Endodermal cell (in vitro differentiated cells): ENCODE data around the gene CUZD1. TPM values are rescaled to one million over a fixed set of nuclear protein-coding genes. Genes with fewer than 3 reads are reported as not detected.
A peak's percentile ranks its signal among the peaks of the same experiment; 100 is the strongest.

Experiments used
- DNase-seq: peaks from one replicate; pipeline ENCODE4 v3.0.0-alpha.2; 2017
- H3K27ac ChIP-seq: 2 replicates; pipeline ENCODE4 v1.5.1; 2013; ENCODE audit warnings: mild to moderate bottlenecking, low read depth, low read length, moderate library complexity
- H3K27me3 ChIP-seq: 2 replicates; pipeline ENCODE4 v1.6.1; 2013; ENCODE audit warnings: mild to moderate bottlenecking, low read length, moderate library complexity; ENCODE audit not compliant: insufficient read depth, control insufficient read depth, poor library complexity, severe bottlenecking
- H3K36me3 ChIP-seq: 2 replicates; pipeline ENCODE4 v1.7.0; 2013; ENCODE audit warnings: mild to moderate bottlenecking, low read length, moderate library complexity; ENCODE audit not compliant: control insufficient read depth, insufficient read depth
- H3K4me1 ChIP-seq: one replicate; pipeline ENCODE4 v1.7.0; 2013; ENCODE audit warnings: low read length; ENCODE audit not compliant: control insufficient read depth, insufficient read depth
- H3K4me3 ChIP-seq: 2 replicates; pipeline ENCODE4 v1.5.1; 2013; ENCODE audit warnings: mild to moderate bottlenecking, low read length, moderate library complexity
- H3K9ac ChIP-seq: 2 replicates; pipeline ENCODE4 v1.6.1; 2013; ENCODE audit warnings: mild to moderate bottlenecking, low read length, moderate library complexity; ENCODE audit not compliant: poor library complexity, severe bottlenecking; ENCODE audit errors: extremely low read depth
- H3K9me3 ChIP-seq: 2 replicates; pipeline ENCODE4 v1.6.1; 2013; ENCODE audit warnings: mild to moderate bottlenecking, low read length, moderate library complexity; ENCODE audit not compliant: control insufficient read depth
- H3K27ac Mint-ChIP-seq: 2 replicates; pipeline ENCODE4 v1.8.0; 2020; ENCODE audit warnings: mixed read lengths
- H3K27me3 Mint-ChIP-seq: 2 replicates; pipeline ENCODE4 v1.8.0; 2021; ENCODE audit warnings: mild to moderate bottlenecking, mixed read lengths; ENCODE audit not compliant: insufficient read depth
- H3K36me3 Mint-ChIP-seq: 2 replicates; pipeline ENCODE4 v1.8.0; 2020; ENCODE audit warnings: low read depth, mixed read lengths
- H3K4me1 Mint-ChIP-seq: 2 replicates; pipeline ENCODE4 v1.8.0; 2020; ENCODE audit warnings: mixed read lengths
- H3K4me3 Mint-ChIP-seq: 2 replicates; pipeline ENCODE4 v1.8.0; 2020; ENCODE audit warnings: mild to moderate bottlenecking, moderate library complexity, mixed read lengths
- H3K9me3 Mint-ChIP-seq: 2 replicates; pipeline ENCODE4 v1.8.0; 2020; ENCODE audit warnings: mild to moderate bottlenecking, mixed read lengths
- WGBS, 2 experiments: methylation state at CpG; one replicate each; pipeline versions ENCODE4 v1.1.5 to v1.1.7; 2013; ENCODE audit warnings: missing lambda C conversion rate in 2 of 2, mixed read lengths in 1 of 2; ENCODE audit not compliant: insufficient coverage in 1 of 2, insufficient read length in 1 of 2; 5-methylcytosine and 5-hydroxymethylcytosine counted together
- total RNA-seq, 2 donors: library from RNA; stranded (reverse); fragmentation: NEBNext Ultra II Directional in 1 of 2; extraction: Animal tissue kit (Norgen Biotek cat#: 25700) in 1 of 2; gene quantifications; 2 replicates in 1 of 2; 3 replicates in 1 of 2; pipeline ENCODE4 v1.2.1, GENCODE V29; 2021
- TF ChIP-seq, protein P1 (sequence below): fragments of 200-600 bp; sonication (generic); conservative IDR thresholded peaks from 2 replicates; pipeline ENCODE4 v1.5.0; 2021; ENCODE audit warnings: antibody characterized with exemption, mild to moderate bottlenecking

The CUZD1 gene
- total RNA-seq, 2 donors from 2014 or later, result 0.53 TPM; not detected in 1

- Histone ChIP-seq H3K9me3 (no peaks in the 10 kb centered on the region), H3K9ac (no peak overlapping the region), H3K4me1 (peaks cover under 1% of the 10 kb centered on the region), H3K27ac (no peak overlapping the region), H3K27me3 (no peaks in the 10 kb centered on the region), H3K36me3 (no peaks in the 10 kb centered on the region), H3K4me3 (no peak overlapping the region)
- Mint-ChIP-seq H3K27ac (no peak overlapping the region), H3K4me3 (no peak overlapping the region), H3K27me3 (peaks cover 26% of the 10 kb centered on the region), H3K36me3 (no peaks in the 10 kb centered on the region), H3K9me3 (no peaks in the 10 kb centered on the region), H3K4me1 (peaks cover 6% of the 10 kb centered on the region)
- no peak for DNase-seq
- TF ChIP-seq, protein P1, sequence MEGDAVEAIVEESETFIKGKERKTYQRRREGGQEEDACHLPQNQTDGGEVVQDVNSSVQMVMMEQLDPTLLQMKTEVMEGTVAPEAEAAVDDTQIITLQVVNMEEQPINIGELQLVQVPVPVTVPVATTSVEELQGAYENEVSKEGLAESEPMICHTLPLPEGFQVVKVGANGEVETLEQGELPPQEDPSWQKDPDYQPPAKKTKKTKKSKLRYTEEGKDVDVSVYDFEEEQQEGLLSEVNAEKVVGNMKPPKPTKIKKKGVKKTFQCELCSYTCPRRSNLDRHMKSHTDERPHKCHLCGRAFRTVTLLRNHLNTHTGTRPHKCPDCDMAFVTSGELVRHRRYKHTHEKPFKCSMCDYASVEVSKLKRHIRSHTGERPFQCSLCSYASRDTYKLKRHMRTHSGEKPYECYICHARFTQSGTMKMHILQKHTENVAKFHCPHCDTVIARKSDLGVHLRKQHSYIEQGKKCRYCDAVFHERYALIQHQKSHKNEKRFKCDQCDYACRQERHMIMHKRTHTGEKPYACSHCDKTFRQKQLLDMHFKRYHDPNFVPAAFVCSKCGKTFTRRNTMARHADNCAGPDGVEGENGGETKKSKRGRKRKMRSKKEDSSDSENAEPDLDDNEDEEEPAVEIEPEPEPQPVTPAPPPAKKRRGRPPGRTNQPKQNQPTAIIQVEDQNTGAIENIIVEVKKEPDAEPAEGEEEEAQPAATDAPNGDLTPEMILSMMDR, result no peak
Measured at GRCh38 chr10:122882766-122883165, 37.1 kb upstream of the CUZD1 start.

GRCh38 chr10:122879339-122880273 is 33.9 kb upstream of the CUZD1 start, which contains the start of gene FAM24B:
Gene FAM24B (minus strand): TSS chr10:122879581. CDS start chr10:122850515, 29,066 bp downstream.
- H3K27ac ChIP-seq, result peak within 1 kb of the TSS; percentile 69
- peak; percentile 62 for DNase-seq
- 34 to 74% methylated on average over 41 to 95 of the region's 95 CpGs for WGBS, 2 experiments
- H3K4me1 Mint-ChIP-seq, result peaks cover 33% of the 10 kb centered on the region
- H3K36me3 Mint-ChIP-seq, result no peaks in the 10 kb centered on the region
- no peak within 1 kb of the TSS for H3K9ac ChIP-seq
- no peaks in the 10 kb centered on the region for H3K27me3 ChIP-seq
- no peaks in the 10 kb centered on the region for H3K9me3 ChIP-seq
- no peaks in the 10 kb centered on the region for H3K9me3 Mint-ChIP-seq
- H3K4me3 Mint-ChIP-seq, result peak within 1 kb of the TSS; percentile 57
- peaks cover 26% of the 10 kb centered on the region for H3K27me3 Mint-ChIP-seq
- H3K36me3 ChIP-seq, result no peaks in the 10 kb centered on the region
- H3K4me3 ChIP-seq, result peak within 1 kb of the TSS; percentile 71
- TF ChIP-seq, protein P1, result no peak
- peaks cover 9% of the 10 kb centered on the region for H3K4me1 ChIP-seq
- H3K27ac Mint-ChIP-seq, result peak within 1 kb of the TSS; percentile 62

GRCh38 chr10:122878799-122879338 is 33.2 kb upstream of the CUZD1 start:
- peak overlapping the region; percentile 57 for H3K4me3 Mint-ChIP-seq
- no peak overlapping the region for H3K27ac Mint-ChIP-seq
- H3K9ac ChIP-seq, result no peak overlapping the region
- no peaks in the 10 kb centered on the region for H3K36me3 Mint-ChIP-seq
- peaks cover 9% of the 10 kb centered on the region for H3K4me1 ChIP-seq
- H3K27me3 Mint-ChIP-seq, result peaks cover 26% of the 10 kb centered on the region
- H3K27ac ChIP-seq, result no peak overlapping the region
- no peaks in the 10 kb centered on the region for H3K27me3 ChIP-seq
- H3K36me3 ChIP-seq, result no peaks in the 10 kb centered on the region
- H3K4me3 ChIP-seq, result peak overlapping the region; percentile 71
- WGBS, 2 experiments, result 61 to 89% methylated on average over 2 to 14 of the region's 14 CpGs
- no peaks in the 10 kb centered on the region for H3K9me3 ChIP-seq
- H3K4me1 Mint-ChIP-seq, result peaks cover 35% of the 10 kb centered on the region
- DNase-seq, result no peak
- TF ChIP-seq, protein P1, result no peak
- H3K9me3 Mint-ChIP-seq, result no peaks in the 10 kb centered on the region
